ENCODE measurements around the gene ATP9B.

The ATP9B gene

DNA sequence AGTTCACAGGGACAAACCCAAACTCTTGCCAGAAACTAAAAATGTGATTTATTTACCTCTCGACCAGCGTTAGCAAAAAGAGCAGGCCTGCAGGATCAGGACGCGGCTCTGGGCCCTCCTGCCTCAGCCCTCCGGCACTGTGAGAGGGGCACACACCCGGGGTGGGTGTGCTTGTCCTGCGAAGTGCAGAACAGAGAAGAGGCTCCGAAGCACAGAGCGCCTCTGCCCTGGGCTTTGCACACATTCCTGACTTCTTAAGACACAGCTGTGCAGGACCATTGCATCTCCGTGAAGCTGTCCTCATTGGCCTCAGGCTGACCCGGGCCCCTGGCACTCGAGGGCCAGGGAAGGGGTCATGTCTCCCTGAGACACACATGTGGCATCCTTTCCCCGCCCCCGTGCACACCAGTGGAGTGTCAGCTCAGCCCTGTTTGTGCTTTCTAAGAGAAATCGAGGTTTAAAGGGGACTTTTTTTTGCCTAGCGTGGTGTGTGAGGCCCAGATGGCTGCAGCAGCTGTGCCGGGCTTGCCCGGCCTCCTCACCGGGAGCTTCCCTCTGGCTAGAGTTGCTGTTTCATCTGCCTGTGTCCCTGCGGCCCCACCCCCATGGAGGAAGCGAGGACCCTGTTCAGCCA is 316.6 kb downstream of the ATP9B start:
- DNase-seq: no peak

DNA sequence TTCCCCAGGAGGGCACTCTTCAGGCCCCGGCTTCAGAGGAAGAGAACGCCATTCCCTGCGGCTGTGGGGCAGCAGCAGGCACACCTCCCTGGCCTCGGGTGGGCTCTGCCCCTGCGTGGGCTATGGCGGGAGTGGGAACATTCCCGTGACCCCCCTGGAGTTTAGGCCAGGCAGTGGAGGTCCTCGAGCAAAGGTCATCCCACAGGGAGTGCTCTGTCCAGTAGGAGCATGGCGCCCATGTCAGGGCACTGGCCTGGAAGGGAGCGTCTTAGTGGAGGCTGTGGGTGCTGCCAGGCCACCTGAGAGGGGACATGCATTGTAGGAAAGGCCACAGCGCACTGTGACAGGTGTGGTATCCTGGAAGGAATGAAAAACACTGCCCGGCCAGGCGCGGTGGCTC is 317.4 kb downstream of the ATP9B start:
- DNase-seq: no peak

DNA sequence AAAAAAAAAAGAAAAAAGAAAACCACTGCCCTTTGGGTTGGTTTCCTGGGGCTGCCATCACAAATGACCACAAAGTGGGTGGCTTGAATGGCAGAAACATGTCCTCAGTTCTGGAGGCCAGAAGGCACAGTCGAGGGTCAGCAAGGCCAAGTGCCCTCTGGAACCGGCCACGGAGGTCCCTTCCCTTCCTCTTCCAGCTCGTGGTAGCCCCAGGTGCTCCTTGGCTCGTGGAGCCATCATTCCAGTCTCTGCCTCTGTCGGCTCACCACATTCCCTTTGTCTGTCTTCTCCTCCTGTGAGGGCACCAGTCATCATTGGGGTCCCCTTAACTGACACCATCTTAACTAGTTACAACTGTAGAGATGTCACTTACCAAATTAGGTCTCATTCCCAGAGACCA is 318.0 kb downstream of the ATP9B start:
- no peak for DNase-seq

DNA sequence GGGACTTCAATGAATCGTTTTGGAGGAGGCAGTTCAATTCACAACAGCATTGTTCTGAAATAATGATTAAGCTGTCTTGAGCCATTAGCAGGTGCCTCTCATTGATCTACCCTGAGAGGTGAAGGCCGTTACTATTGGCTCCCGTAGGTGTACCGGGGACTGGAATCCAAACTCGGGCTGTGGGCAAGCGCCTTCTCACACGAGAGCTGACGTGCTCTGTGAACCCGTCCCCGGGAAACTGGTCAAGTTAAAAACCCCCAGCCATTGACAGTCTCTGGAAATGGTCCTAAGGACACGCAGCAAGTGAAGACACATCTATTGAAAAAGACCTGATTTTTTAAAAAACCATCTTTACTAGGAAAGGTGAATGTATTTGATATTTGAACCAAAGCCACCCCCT is 318.4 kb downstream of the ATP9B start:
- no peak for DNase-seq

DNA sequence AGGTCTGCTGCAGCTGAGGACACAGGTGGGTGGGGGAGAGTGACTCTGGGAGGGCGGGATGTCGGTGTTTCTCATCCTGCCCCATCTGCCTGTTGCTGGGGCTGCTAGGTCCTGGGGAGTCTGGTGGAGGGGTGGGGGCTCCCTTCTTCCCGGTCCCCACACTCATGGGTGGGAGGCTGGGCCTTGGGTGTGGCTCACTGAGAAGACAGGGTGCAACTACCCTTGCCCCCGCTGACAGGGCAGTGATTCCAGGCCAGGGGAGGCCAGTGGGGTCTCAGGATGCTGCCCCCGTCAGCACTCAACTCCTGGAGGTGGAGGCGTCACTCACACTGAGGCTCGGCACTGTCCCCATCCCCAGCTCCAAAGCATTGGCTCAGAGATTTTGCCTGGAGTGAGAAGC is 318.8 kb downstream of the ATP9B start:
- no peak for DNase-seq

DNA sequence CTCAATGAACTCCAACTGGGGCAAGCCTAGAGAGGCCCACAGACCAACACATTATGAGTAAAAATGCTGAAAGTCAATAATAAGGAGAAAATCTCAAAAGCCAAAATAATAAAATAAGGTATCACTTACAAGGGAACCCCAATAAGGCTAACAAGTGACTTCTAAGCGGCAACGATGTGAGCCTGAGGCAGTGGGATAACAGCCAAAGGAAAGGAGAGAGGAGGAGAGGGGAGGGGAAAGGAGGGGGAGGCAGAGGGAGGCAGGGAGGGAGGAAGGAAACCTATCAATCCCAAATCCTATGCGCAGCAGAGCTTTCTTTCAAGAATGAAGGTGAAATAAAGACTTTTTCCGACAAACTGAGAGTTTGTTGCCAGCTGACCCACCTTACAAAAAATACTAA is 320.5 kb downstream of the ATP9B start:
- DNase-seq: no peak

DNA sequence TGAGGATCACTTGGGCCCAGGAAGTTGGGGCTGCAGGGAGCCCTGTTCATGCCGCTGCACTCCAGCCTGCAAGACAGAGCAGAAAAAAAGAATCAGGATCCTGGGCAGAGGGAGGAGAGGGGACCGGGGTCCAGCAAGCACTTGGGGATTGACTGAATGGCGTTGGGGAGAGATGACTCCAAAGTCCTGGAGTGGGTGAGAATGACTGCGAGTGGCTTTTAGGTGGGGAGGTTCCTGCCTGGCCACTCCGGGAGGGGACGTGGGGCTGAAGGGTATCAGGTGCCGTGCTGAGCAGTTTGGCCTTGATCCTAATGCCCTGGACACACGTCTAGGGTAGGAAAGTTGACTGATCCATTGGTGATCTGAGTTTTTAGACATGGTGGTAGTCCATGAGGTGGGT is 323.0 kb downstream of the ATP9B start:
- no peak for DNase-seq

DNA sequence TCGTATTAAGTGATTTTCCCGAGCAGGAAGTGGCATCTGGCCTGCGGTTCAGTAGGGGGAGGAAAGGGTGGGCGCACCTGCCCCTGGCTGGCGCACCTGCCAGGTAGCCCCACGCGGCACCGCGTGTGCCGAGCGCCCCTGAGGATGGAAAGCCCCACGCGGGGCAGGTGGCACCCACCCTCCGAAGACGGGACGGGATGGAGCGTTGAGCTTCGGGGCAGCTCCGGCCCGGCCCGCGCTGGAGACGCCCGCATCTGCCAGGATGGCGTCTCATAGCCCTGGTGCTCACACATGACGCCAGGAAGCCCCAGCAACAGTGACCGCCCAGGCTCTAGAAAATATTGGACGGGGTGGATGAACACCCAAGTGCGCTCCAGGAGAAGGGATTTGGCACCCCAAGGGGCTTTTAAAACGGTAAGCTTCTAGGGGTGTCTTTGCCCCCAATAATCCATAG is 324.0 kb downstream of the ATP9B start:
- peak; percentile 52 for DNase-seq

DNA sequence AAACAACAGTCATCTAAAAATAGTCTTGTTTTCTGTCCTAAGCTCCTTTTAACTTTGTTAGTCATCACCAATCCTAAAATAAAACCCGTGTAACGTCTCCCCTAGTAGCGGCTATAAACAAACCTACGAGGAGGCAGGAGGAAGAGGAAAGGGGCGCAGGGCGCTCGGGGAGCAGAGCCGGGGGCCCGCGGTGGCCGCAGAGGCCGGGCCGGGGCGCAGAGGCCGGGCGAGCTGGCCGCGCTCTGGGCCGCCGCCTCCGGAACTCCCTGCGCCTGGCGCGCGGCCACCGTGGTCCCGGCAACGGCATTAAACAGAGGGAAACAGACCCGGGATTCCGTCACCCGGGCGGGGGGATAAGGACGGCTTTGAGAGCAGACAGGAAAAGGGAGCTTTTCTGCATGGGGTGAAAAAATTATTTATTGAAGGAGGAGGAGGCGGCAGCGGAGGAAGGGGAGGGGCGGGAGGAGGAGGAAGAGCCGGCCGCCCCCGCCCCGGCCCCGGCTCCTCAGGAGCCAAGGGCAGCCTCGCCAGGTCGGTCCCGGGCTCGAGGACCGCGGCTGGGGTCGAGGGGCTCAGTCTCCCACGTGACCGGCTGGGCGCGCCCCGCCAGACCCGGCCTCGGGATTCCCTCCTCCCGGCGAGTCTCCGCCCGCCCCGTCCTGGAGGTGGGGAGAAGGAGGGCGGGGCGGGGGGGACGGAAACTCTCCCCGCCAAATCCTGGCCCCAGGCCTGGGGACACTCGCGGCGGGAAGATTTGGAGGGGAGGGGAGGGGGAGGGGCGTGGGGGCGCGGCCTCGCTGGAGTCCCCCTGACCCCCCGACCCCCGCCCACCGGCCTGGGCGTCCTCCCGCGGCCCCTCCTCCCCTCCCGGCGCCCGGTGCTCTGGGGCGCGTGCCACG is 324.7 kb downstream of the ATP9B start:
- DNase-seq: peak; percentile 91

DNA sequence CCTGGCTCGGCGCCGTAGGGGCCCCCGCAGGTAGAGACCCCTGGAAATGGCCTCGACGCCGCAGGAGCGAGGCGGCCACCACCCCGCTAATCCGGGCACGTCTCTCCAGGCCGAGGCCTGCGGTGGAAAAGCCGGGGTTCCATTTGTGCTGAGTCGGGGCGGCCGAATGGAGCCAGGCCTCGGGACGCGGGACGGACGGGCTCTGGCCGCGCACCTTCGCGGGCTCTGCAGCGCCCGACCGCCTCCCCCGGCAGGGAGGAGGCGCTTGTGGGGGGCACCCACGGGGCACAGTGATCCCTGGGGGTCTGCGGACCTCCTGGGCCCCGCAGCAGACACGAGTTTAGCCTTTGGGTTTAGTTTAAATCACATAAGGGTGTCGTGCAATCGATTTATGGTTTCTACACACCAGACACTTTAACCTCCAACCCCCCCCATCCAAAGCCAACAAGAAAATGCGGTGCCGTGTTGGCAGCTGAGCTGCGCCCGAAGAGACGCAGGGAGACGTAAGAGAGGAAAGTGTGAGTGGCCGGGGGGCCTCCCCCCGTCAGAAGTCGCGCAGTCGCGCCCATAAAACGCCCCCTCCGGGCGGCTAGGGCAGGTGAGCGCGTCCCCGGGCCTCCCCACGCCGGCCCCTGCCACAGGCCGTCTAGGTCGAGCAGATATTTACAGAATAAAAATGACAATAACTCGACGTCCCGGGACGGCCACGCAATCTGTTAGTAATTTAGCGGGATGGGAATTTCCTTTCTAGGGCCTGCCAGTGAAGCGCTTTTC is 325.5 kb downstream of the ATP9B start:
- peak; percentile 64 for DNase-seq

DNA sequence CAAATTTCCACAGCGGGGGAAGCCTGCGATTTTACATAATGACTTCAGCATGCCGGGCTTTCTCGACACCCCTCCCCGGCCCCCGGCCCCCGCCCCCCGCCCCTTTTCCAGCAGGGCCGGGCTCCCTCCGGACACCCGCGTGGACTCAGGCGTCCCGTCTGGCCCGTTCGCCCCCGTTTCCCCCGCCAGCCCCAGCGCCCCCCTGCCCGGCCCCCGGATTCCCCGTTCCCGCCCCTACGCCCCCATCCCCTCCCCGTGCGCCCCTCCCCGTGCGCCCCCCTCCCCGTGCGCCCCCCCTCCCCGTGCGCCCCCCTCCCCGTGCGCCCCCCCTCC is 326.1 kb downstream of the ATP9B start:
- DNase-seq: peak; percentile 50

DNA sequence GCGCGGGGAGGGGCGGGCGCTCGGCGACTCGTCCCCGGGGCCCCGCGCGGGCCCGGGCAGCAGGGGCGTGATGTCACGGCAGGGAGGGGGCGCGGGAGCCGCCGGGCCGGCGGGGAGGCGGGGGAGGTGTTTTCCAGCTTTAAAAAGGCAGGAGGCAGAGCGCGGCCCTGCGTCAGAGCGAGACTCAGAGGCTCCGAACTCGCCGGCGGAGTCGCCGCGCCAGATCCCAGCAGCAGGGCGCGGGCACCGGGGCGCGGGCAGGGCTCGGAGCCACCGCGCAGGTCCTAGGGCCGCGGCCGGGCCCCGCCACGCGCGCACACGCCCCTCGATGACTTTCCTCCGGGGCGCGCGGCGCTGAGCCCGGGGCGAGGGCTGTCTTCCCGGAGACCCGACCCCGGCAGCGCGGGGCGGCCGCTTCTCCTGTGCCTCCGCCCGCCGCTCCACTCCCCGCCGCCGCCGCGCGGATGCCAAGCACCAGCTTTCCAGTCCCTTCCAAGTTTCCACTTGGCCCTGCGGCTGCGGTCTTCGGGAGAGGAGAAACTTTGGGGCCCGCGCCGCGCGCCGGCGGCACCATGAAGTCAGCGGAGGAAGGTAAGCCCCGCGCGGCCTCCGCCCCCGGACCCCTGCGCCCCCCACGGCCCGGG is 326.7 kb downstream of the ATP9B start, which contains the start of gene NFATC1:
Gene NFATC1 (plus strand): TSS at position 170 of the 644 bp plus-strand sequence. CDS start 295 bp downstream, at position 465.
- DNase-seq: peak; percentile 89

DNA sequence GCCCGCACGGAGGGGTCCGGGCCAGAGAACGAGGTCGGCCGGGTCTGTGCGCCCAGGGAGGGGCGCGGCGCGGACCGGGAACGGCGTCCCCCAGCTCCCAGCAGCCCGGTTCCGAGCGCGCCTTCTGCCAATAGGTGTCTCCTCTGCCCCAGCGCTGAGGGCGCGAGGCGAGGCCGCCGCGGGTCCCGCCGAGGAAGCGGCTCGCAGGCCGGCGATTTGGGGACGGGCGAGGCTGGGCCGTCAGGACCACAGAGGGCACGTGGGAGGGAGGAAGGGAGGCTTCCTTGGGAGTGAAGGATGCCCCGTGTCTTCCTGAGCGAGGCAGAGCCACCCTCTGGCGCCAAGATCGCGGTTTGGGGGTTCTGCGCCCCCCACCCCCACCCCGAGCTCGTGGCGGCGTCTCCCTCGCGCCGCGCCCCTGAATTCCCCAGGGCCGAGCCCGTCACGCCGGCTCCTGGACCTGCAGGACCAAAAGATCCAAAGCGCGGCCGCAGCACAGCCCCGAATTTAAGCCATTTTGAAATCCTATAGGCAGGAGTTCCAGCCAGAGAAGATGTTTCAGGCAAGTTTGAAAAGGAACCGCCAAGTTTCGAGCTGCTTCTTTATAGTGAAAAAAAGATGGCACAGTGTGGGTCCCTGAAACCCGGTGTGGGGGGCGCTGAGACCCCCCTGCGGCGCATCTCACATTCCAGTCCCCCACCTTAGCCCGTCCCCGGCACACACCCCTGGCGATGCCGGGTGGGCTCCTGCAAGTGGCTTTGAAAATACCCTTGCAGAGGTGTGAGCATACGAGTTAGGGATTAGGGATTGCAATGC is 327.4 kb downstream of the ATP9B start:
- DNase-seq: peak; percentile 49

DNA sequence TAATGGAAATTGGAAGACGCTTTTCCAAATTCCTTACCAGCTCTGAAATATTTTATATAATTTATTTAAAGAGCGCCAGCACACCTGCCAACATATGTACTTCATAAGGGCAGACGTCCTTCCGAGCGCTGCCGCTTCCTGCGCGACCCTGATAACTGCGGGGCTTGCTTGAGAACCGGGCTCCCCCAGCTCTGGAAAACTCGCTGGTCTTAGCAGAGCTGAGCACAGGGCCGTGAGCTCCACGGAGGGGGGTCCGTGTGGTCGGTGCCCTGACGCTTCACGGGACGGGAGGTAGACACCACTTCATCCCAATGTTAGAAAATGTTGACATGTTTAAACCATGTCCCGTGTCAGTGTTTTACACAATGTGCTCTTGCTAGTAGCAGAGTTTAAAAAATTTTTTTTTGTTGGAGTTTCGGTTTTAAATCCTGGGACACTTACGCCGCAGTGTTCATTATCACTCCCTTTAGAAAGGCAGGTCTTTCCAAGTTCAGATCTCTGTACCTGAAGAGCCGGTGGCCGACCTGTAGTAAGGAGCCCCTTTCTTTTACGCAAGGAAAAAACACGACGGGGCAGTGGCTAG is 328.1 kb downstream of the ATP9B start:
- DNase-seq: no peak

DNA sequence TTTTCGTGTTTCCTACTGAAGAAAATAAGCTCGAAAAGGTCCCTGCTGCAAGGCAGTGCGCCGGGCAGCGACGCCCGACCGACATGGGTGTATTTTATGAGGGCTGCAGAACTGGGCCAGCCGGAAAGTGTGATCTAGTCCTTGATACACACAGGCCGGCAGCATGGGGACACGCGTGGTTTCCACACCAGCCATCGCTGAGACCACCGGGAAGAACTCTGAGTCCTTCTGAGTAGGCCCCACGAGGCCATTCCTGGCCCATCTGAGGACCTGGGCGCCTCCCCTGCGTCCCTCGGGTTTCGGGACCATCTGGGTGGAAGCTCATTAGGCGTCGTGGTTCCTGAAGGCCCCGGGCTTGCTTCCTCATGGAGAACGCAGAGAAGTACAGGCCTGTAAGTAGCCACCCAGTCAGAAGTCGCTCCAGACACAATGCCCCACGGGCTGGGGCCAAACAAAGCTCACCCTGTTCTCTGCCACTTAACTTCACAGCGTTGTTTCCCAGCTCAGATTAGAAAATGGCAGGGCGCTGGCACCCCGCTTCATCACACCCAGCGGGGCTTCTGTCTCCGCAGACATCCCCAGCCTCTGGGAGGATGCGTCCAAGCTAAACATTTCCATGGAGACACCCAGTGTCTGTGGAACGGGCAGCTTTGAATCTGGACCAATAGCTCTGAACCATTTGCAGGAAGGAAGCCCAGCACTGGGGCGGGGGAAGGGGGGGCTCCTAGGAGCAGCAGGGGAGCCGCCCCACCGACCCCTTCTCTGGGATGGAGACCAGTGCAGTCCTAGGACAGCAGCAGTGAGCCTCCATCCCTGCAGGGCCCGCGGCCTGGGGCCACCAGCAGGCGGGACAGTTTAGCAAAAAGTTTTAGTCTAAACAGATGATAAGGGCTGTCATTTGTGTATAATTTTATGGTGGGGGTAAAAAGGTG is 328.9 kb downstream of the ATP9B start:
- DNase-seq: no peak

DNA sequence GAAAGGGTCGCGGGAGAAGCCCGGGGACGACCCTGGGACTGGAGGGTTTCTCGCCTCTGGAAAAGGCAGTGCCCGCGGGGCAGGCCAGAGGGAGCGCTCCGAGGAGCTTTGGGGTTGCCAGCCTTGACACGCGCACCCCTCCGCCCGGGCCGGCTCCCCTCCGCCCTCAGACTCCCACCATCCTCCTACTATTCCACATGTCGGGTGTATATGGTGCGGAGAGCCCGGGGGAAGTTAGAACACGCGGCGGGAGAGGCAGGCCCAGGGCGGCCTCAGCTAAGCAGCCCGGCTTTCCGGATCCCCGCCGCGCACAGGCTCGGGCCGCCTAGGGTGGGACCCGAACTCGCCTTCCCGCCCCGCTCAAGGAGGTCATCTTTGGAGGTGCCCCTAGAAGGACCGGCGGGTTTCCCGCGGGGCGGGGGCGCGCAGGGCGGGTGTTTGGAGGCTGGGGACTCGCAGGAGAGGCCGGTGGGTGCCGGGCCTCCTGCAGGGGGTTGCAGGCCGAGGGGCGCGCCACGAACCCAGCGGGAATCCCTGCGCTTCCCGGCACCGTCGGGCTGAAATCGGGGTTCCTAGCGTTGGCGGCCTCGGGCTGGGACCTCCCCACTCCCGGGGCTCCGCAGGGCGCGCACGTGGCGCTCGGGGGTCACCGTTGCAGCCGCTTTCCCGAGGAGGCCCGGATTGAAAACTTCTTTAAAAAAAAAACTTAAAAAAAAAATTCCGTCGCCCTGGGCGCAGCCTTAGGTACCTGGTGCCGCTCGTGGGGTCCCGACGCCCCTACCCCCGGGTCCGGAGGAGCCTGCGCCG is 330.3 kb downstream of the ATP9B start:
- DNase-seq: no peak

DNA sequence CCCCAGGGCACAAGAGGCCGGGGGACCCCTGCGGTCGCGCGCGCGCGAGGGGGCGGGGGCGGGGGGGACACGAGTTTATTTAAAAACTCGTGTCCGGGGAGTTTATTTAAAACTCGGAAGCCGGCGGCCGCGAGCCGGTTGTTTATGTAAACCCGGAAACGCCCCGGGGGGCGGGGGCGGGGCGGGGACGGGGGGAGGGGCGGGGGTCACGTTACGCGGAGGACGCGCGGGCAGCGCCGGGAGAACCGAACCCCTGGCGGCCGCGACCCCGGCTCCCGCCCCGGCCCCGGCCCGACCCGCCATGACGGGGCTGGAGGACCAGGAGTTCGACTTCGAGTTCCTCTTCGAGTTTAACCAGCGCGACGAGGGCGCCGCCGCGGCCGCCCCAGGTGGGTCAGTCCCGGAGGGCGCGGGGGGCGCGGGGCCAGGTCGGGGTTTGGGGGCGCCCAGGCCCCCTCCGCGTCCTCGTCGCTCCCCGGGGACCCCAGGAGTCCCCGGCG is 330.9 kb downstream of the ATP9B start:
- DNase-seq: peak; percentile 43

DNA sequence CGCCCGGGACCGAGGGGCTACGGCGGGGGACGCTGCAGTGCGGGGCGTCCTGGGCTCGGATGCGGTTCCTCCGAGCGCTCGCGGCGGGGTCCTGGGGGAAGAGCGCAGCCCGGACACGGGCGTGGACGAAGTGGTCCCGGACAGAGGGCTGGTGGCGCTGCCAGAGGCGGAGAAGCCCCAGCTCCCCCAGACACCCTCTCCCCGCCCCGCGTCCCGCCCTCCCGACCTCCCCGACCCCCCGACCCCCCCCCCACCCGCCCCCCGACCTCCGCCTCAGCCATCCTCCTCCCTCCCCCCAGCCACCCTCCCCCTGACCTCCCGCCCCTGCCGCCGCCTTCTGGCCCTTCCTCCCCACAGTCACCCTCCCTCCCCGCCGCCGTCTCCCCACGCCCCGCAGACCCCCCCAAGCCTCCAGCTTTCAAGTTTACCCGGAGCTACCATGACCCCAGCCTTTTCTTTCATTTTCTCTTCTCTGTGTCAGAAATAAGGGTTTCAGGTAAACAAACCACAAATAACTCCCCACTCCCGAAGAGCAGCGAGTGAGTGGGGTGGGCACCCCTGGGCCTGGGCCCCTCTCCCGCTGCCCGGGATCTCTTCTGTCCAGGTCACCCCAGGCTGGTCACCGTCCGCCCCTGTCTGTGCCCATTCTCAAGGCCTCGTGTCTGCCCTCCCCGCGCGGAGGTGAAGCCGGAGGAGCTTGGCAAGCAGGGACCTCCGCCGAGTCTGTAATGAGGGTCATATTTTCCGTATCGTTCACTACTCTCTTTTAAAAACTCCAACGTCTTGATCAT is 331.6 kb downstream of the ATP9B start:
- no peak for DNase-seq
